Panc1 (cell line): ENCODE measurements around the gene AGO1.

Source experiments
- CTCF ChIP-seq: fragments of 450-650 bp; IDR thresholded peaks from 2 replicates; pipeline ENCODE4 v1.5.1; 2017; ENCODE audit warnings: mild to moderate bottlenecking
- POLR2AphosphoS5 ChIP-seq: IDR thresholded peaks from 2 replicates; pipeline ENCODE4 v1.6.1; 2012; ENCODE audit warnings: mild to moderate bottlenecking, low read depth, low read length, moderate library complexity
- SIN3A ChIP-seq: IDR thresholded peaks from 2 replicates; pipeline ENCODE4 v1.6.1; 2012; ENCODE audit warnings: low read depth, mild to moderate bottlenecking, low read length, moderate library complexity, borderline replicate concordance; ENCODE audit not compliant: insufficient read depth

DNA sequence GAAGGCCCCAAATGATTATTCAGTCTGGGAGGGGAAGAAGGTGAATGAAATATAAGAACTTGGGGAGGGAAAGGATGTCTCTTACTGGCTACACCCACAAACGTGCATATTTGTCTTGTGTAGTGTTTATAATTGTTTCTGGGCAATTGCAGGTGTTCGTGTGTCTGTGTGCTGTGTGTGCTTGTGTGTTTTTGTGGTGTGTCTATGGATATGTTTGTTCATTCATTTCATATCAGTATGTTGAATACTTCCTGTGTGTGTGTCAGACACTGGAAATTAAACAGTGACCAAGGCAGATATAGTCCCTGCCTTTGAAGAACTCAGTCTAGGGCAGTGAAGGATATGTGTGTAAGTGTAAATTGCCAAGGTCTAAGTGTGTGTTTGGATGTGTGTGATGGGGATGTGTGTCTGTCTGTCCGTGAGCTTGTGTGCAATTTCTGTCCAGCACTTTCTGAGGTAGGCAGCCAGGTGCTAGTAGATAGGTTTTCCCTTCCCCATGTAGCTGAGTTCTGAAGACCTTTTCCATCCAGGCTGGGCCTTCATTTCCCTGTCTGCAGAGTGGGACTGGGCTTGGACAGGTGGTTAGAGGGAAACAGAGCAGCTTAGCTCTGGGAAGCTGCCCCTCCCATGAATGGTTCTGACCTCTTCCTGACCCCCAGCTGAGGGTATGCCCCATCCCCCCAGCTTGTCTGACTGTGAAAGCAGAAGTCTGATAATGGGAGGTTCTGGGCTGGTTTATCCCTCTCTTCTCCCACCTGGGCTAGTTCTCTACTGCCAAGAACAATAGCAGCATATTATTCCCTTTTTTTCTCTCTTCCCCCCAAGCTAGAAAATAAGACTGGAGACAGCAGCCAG lies 3.8 kb downstream of the AGO1 start:
- TF ChIP-seq CTCF (no peak), POLR2AphosphoS5 (no peak), SIN3A (no peak)
